H9 (cell line): ENCODE data around the gene KCNK1. TPM values are rescaled to one million over a fixed set of nuclear protein-coding genes. Genes with fewer than 3 reads are reported as not detected.

Experiments used
- DNase-seq: peaks from one replicate; pipeline ENCODE4 v3.0.0-alpha.2; 2017
- H2AFZ ChIP-seq: one replicate; pipeline ENCODE4 v1.6.1; 2013; ENCODE audit warnings: mild to moderate bottlenecking, low read length, control low read depth, moderate library complexity
- H2AK5ac ChIP-seq: 2 replicates; pipeline ENCODE4 v1.6.1; 2013; ENCODE audit warnings: low read length, control low read depth, mixed read lengths; ENCODE audit not compliant: insufficient read length
- H2BK120ac ChIP-seq: one replicate; pipeline ENCODE4 v1.6.1; 2013; ENCODE audit warnings: low read depth, mild to moderate bottlenecking, low read length, control low read depth, inconsistent platforms; ENCODE audit not compliant: poor library complexity, severe bottlenecking
- H2BK12ac ChIP-seq: 2 replicates; pipeline ENCODE4 v1.6.1; 2013; ENCODE audit warnings: low read length, control low read depth, mixed read lengths, low read depth; ENCODE audit not compliant: insufficient read length
- H2BK15ac ChIP-seq: 2 replicates; pipeline ENCODE4 v1.6.1; 2013; ENCODE audit warnings: low read depth, low read length, control low read depth
- H2BK20ac ChIP-seq: one replicate; pipeline ENCODE4 v1.6.1; 2013; ENCODE audit warnings: low read depth, mild to moderate bottlenecking, low read length, control low read depth, inconsistent platforms; ENCODE audit not compliant: poor library complexity, severe bottlenecking
- H2BK5ac ChIP-seq: 2 replicates; pipeline ENCODE4 v1.6.1; 2013; ENCODE audit warnings: low read length, control low read depth, mixed read lengths; ENCODE audit not compliant: insufficient read length
- H3K14ac ChIP-seq: 2 replicates; pipeline ENCODE4 v1.6.1; 2013; ENCODE audit warnings: low read length, control low read depth; ENCODE audit not compliant: insufficient read depth
- H3K18ac ChIP-seq: 2 replicates; pipeline ENCODE4 v1.6.1; 2013; ENCODE audit warnings: low read depth, mild to moderate bottlenecking, mixed read lengths, low read length, control low read depth; ENCODE audit not compliant: insufficient read length
- H3K23ac ChIP-seq: 2 replicates; pipeline ENCODE4 v1.6.1; 2013; ENCODE audit warnings: low read length, control low read depth, mixed read lengths, low read depth; ENCODE audit not compliant: insufficient read length
- H3K23me2 ChIP-seq: 2 replicates; pipeline ENCODE4 v1.6.1; 2013; ENCODE audit warnings: low read depth, mild to moderate bottlenecking, mixed read lengths, low read length, control low read depth; ENCODE audit not compliant: insufficient read length, poor library complexity, severe bottlenecking
- H3K27ac ChIP-seq: 2 replicates; pipeline ENCODE4 v1.5.1; 2013; ENCODE audit warnings: low read length, control low read depth, mixed read lengths, low read depth; ENCODE audit not compliant: insufficient read length
- H3K27me3 ChIP-seq: 2 replicates; pipeline ENCODE4 v1.6.1; 2013; ENCODE audit warnings: low read length, control low read depth, inconsistent platforms; ENCODE audit not compliant: insufficient read depth
- H3K4ac ChIP-seq: 2 replicates; pipeline ENCODE4 v1.6.1; 2013; ENCODE audit warnings: low read depth, mild to moderate bottlenecking, control low read depth, inconsistent platforms, low read length, moderate library complexity
- H3K4me1 ChIP-seq: 2 replicates; pipeline ENCODE4 v1.6.1; 2013; ENCODE audit warnings: low read length, control low read depth, inconsistent platforms; ENCODE audit not compliant: insufficient read depth
- H3K4me2 ChIP-seq: 2 replicates; pipeline ENCODE4 v1.6.1; 2013; ENCODE audit warnings: low read length, control low read depth, mixed read lengths; ENCODE audit not compliant: insufficient read length, insufficient read depth
- H3K56ac ChIP-seq: 2 replicates; pipeline ENCODE4 v1.6.1; 2013; ENCODE audit warnings: low read depth, mild to moderate bottlenecking, mixed read lengths, low read length, control low read depth; ENCODE audit not compliant: insufficient read length
- H3K79me1 ChIP-seq: 2 replicates; pipeline ENCODE4 v1.6.1; 2013; ENCODE audit warnings: low read depth, mild to moderate bottlenecking, moderate library complexity, low read length, control low read depth, inconsistent platforms; ENCODE audit not compliant: insufficient read depth, poor library complexity, severe bottlenecking
- H3K79me2 ChIP-seq: 2 replicates; pipeline ENCODE4 v1.6.1; 2013; ENCODE audit warnings: low read length, control low read depth, inconsistent platforms; ENCODE audit not compliant: insufficient read depth
- H3K9ac ChIP-seq: 2 replicates; pipeline ENCODE4 v1.6.1; 2013; ENCODE audit warnings: low read length, control low read depth, mixed read lengths; ENCODE audit not compliant: insufficient read length; ENCODE audit errors: extremely low read depth
- H3K9me3 ChIP-seq: one replicate; pipeline ENCODE4 v1.6.1; 2013; ENCODE audit warnings: low read depth, low read length, inconsistent platforms; ENCODE audit not compliant: control insufficient read depth
- H3T11ph ChIP-seq: one replicate; pipeline ENCODE4 v1.6.1; 2013; ENCODE audit warnings: mild to moderate bottlenecking, low read length, control low read depth, inconsistent platforms
- H4K20me1 ChIP-seq: one replicate; pipeline ENCODE4 v1.6.1; 2013; ENCODE audit not compliant: control insufficient read depth, insufficient read length, insufficient read depth
- H4K5ac ChIP-seq: 2 replicates; pipeline ENCODE4 v1.6.1; 2013; ENCODE audit warnings: low read depth, mild to moderate bottlenecking, mixed read lengths, low read length, control low read depth; ENCODE audit not compliant: insufficient read length
- H4K8ac ChIP-seq: replicated peaks from 2 replicates; pipeline ENCODE4 v1.6.1; 2013; ENCODE audit warnings: low read length, control low read depth, mixed read lengths, low read depth; ENCODE audit not compliant: insufficient read length
- H4K91ac ChIP-seq: 2 replicates; pipeline ENCODE4 v1.6.1; 2013; ENCODE audit warnings: low read depth, mild to moderate bottlenecking, moderate library complexity, mixed read lengths, low read length, control low read depth; ENCODE audit not compliant: insufficient read length
- H3K27ac Mint-ChIP-seq, 3 experiments: 2 replicates in 2 of 3; 3 replicates in 1 of 3; pipeline ENCODE4 v1.8.0; 2020 to 2021; ENCODE audit warnings: mixed read lengths in 3 of 3, mild to moderate bottlenecking in 1 of 3, moderate library complexity in 1 of 3
- H3K27me3 Mint-ChIP-seq: 2 replicates; pipeline ENCODE4 v1.8.0; 2021; ENCODE audit warnings: low read depth, mild to moderate bottlenecking, moderate library complexity, mixed read lengths
- H3K36me3 Mint-ChIP-seq, 3 experiments: 2 replicates in 2 of 3; 3 replicates in 1 of 3; pipeline ENCODE4 v1.8.0; 2020 to 2021; ENCODE audit warnings: low read depth in 3 of 3, mixed read lengths in 3 of 3; ENCODE audit not compliant: insufficient read depth in 1 of 3
- H3K4me1 Mint-ChIP-seq, 2 experiments: 2 replicates each; pipeline ENCODE4 v1.8.0; 2020; ENCODE audit warnings: mixed read lengths in 2 of 2
- H3K4me3 Mint-ChIP-seq, 2 experiments: 2 replicates in 1 of 2; 3 replicates in 1 of 2; pipeline ENCODE4 v1.8.0; 2020 to 2021; ENCODE audit warnings: mild to moderate bottlenecking in 2 of 2, mixed read lengths in 2 of 2, moderate library complexity in 1 of 2
- H3K9me3 Mint-ChIP-seq, 2 experiments: 2 replicates in 1 of 2; 3 replicates in 1 of 2; pipeline ENCODE4 v1.8.0; 2020; ENCODE audit warnings: mild to moderate bottlenecking in 2 of 2, mixed read lengths in 2 of 2, moderate library complexity in 1 of 2
- CTCF ChIP-seq: fragments of 200-600 bp; sonication (generic); conservative IDR thresholded peaks from 3 replicates; pipeline ENCODE4 v1.8.0; 2021; ENCODE audit warnings: antibody characterized with exemption, mild to moderate bottlenecking
- total RNA-seq: library from RNA; stranded (reverse); gene quantifications from 2 replicates; pipeline ENCODE4 v1.2.1, GENCODE V29; 2021

KCNK1 gene
- total RNA-seq, 1 experiment from 2014 or later = 9.9 TPM

- H3K9me3 Mint-ChIP-seq = peaks cover 0 to 6% of the 10 kb centered on the region in 2 experiments; a peak in 3 of 5 replicates
- Histone ChIP-seq H3K9ac (no peak overlapping the region), H3K56ac (no peak overlapping the region), H4K91ac (no peak overlapping the region), H3K79me2 (no peaks in the 10 kb centered on the region), H3K23ac (no peak overlapping the region), H2BK120ac (no peak overlapping the region), H3K4ac (no peak overlapping the region), H3K4me1 (no peaks in the 10 kb centered on the region), H3K27ac (no peak overlapping the region), H3K23me2 (no peaks in the 10 kb centered on the region), H2AFZ (no peak overlapping the region), H2BK20ac (no peak overlapping the region), H3K9me3 (no peaks in the 10 kb centered on the region), H2AK5ac (no peak overlapping the region), H4K8ac (no peak overlapping the region), H3K14ac (no peak overlapping the region), H3K18ac (no peak overlapping the region), H4K5ac (no peak overlapping the region), H2BK12ac (no peak overlapping the region), H3K4me2 (no peak overlapping the region), H2BK15ac (no peak overlapping the region), H3T11ph (no peak overlapping the region), H4K20me1 (no peaks in the 10 kb centered on the region), H2BK5ac (no peak overlapping the region), H3K79me1 (no peaks in the 10 kb centered on the region), H3K27me3 (no peaks in the 10 kb centered on the region)
- H3K4me1 Mint-ChIP-seq = no peaks in the 10 kb centered on the region
- H3K27ac Mint-ChIP-seq = no peak overlapping the region
- DNase-seq = no peak
- H3K36me3 Mint-ChIP-seq = no peaks in the 10 kb centered on the region
- H3K27me3 Mint-ChIP-seq = peaks cover 2% of the 10 kb centered on the region
- TF ChIP-seq CTCF = no peak
- no peak overlapping the region for H3K4me3 Mint-ChIP-seq
These were observed 44.3 kb upstream of the KCNK1 start for GRCh38 chr1:233569636-233570035.
